GM19455 (cell line): ENCODE data around the gene ITPKC.
A peak's percentile ranks its signal among the peaks of the same experiment; 100 is the strongest.

Experiments used
- ATAC-seq: cut with Tn5 transposase; IDR thresholded peaks from one replicate; pipeline ENCODE4 v1.9.1; 2021; ENCODE audit not compliant: unreplicated experiment

Gene ITPKC

GRCh38 chr19:40716482-40717324 is at the start of gene ITPKC, which contains the start of gene COQ8B:
Gene ITPKC, plus strand, starts transcription at chr19:40717112. Its CDS starts 24 bp downstream, at chr19:40717136.
Gene COQ8B, minus strand, starts transcription at chr19:40716886. Its CDS starts 2,254 bp downstream, at chr19:40714632.
- peak; percentile 62 for ATAC-seq

DNA sequence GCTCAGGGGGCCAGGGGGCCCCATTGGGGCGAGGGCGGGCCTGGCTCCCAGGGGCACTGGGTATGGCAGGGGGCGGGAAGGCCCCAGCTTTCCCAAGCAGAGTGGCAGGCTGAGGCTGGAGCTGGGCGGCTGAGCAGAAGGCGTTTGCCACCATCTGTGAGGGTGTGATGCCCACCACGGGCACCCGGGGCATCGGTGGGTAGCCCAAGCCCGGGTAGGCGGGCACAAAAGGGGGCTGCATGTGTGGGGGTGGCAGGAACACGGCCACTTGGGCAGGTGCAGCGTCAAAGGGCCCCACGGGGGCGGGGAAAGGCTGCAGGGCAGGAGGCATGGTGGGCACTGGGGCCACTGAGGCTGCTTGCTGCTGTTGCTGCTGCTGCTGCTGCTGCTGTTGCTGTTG is 49.3 kb upstream of the ITPKC start:
- ATAC-seq, result no peak

DNA sequence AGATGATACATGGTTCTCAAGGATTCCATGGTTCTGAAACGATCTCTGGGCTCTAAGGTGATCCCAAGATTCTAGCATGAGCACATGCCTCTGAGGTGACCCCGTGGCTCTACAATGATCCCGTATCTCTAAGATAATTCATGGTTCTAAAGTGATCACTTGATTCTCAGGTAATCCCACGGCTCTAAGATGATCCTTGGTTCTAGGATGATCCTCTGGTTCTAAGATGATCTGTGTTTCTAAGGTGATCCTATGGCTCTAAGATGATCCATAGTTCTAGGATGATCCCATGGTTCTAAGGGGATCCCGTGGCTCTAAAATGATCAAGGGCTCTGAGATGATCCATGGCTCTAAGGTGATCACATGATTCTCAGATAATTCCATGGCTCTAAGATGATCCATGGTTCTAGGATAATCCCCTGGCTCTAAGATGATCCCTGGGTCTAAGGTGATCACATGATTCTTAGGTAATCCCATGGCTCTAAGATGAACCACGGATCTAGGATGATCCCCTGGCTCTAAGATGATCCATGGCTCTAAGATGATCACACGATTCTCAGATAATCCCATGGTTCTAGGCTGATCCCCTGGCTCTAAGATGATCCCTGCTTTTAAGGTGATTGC is 47.8 kb upstream of the ITPKC start:
- ATAC-seq, result no peak

DNA sequence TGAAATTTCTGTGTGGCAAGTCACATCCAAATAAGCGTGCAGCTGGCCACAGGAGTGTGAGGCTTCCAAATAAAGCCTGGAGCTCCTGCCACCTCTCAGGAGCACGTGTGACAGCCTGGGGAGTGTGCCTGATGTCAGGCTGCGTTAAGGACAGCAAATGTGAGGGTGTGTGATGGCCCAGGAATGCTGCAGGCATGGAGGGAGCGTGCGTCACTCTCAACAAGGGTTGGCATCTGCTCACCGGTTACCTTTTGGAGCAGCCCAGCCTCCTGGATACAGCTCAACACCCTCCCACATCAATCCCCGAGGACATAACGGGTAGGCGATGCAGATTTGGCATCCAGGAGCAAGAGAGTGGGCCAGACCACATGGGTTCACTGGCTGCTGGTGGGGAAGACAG is 45.5 kb upstream of the ITPKC start:
- no peak for ATAC-seq

- ATAC-seq, result no peak
Observed at GRCh38 chr19:40672038-40672437, 44.9 kb upstream of the ITPKC start.

DNA sequence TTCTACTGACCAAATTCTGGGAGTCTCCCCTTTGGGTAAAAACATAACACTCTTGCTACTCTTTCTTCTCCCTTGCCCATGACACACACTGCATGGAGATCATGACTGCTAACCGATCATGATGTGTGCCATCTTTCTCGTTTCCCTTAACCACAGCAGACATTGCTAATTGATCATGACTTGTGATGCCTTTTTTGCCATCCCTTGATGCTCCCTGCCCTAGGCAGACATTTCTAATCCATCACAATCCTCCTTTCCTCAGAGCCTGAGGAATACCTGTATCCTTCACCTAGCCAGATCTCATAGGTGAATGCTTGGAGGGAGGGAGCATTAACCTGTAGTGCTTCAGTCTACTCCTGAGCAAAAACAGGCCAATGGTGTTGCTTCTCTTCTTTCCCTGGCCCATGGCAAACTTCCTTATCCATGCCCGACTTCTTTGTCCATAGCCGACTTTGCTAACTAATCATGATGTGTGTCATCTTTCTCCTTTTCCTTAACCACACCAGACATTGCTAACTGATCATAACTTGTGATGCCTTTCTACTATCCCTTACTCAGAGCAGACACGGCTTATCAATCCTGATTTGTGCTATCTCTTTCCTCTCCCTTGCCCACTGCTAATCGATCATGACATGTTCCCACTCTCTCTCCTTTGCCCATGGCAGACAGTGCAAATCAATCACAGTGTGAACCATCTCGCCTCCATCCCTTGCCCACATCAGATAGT is 44.2 kb upstream of the ITPKC start:
- ATAC-seq, result no peak

DNA sequence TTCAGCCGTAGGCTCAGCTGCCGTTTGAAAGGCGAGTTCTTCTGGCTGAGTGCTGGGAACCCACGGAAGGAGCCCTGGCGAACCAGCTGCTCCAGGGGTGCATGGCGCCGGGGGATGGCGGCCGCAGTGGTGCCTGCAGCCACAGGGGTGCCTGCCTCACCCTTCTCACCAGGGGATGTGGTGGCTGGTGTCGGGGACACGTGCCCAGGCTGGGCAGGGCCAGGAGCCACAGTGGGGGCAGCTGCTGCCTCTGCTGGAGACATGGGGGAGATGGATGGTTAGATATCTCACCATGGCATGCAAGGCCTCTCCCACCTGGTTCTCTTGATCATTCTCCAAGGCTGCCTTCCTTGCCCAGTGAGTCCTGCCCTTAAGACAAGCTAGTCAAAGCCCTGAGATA is 43.5 kb upstream of the ITPKC start:
- no peak for ATAC-seq

DNA sequence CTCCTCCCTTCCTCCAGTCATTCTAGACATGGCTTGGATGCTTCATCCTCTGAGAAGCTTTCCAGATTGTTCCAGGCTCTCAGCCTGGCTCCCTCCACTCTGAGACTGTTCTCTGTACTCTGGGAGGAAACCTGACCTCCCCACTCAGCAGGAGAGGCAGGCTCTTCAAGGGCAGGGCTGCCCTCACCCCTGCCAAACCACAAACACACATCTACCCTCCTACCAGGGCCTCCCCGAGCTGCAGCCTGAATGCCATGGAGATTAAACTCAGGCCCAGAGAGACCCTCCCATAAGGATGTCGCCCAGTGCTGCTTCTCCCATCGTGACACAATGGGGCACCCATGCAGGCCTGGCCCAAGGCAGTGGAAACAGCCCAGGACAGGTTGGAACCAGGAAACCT is 42.6 kb upstream of the ITPKC start:
- ATAC-seq, result no peak

GRCh38 chr19:40677156-40677555 is 39.8 kb upstream of the ITPKC start:
- ATAC-seq, result no peak

DNA sequence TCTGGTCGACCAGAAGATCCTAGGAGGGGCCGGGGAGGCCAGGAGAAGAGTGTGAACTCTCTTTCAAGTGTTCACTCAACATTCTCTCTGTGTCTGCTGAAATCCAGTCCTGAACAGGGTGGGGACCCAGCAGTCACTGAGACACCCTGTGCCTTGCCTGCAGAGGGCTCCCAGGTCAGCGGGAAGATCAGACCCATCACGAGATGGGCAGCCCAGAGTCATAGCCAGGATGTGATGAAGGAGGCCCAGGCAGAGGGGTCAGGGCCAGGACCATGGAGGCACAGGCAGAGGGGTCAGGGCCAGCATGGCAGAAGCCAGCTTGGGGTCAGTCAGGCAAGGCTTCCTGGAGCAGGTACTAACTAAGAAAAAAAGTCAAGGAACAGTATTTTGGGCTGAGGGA is 35.9 kb upstream of the ITPKC start:
- no peak for ATAC-seq

- no peak for ATAC-seq
Observed at GRCh38 chr19:40682431-40682964, 34.4 kb upstream of the ITPKC start.

GRCh38 chr19:40683437-40683836 is 33.5 kb upstream of the ITPKC start:
- no peak for ATAC-seq

- ATAC-seq, result no peak
Observed at GRCh38 chr19:40684280-40684679, 32.6 kb upstream of the ITPKC start.

GRCh38 chr19:40685016-40685526 is 31.8 kb upstream of the ITPKC start:
- ATAC-seq, result no peak

GRCh38 chr19:40685563-40685962 is 31.3 kb upstream of the ITPKC start:
- ATAC-seq, result no peak

DNA sequence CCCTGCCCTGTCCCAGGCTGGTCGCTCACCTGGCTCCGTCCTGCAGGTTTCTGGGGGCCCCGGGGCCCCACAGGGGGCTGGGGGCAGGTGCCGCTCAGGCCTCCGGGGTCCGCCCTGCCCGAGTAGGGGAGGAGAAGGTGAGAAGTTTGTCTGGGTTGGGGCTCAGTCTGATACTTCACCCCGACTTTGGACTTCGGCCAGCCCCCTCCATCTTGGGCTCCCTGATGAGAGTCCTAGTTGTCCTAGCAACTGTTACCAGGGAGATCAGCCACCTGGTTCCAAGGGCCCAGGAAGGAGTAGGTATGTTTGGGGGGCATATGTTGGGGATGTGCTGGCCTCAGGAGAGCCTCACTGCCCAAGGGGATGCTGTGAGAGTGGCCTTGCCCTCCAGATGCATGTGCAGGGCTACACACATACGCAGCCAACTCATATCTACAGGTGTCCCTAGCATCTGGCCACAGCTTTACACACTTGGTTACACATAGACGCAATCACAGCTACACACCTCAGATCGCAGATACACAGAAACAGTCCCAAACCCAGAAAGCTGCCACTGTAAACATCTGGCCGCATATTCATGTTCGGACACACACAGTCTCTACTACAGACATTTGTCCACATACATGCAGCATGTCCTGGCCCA is 29.9 kb upstream of the ITPKC start:
- ATAC-seq, result no peak

DNA sequence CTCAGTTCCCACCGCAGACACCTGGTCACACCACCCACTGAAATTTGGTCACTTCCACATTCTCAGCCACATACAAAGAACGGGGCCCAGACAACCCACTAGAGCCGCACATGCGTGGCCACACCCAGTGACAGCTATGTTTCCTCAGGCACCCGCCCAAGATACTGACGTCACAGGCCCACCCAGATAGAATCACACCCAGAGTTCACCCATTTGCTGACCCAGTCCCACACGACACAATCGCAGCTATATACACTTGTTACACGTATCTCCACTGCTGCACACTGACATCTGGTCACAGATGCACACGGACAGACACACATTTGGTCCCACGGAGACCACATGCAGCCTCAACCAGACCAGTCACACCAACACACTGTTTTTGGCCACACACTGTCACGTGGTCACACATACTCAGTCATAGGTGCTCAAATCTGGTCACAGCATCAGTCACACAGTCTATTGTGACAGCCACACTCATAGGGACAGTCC is 29.3 kb upstream of the ITPKC start:
- no peak for ATAC-seq

GRCh38 chr19:40688309-40688708 is 28.6 kb upstream of the ITPKC start:
- no peak for ATAC-seq

- ATAC-seq, result no peak
Observed at GRCh38 chr19:40688987-40689338, 27.9 kb upstream of the ITPKC start.

- no peak for ATAC-seq
Observed at GRCh38 chr19:40689339-40690049, 27.4 kb upstream of the ITPKC start.
